HG03066 (cell line): Measurements from ENCODE around the gene TRIM63.

Source experiments
- ATAC-seq: cut with Tn5 transposase; IDR thresholded peaks from one replicate; pipeline ENCODE4 v1.9.1; 2021; ENCODE audit warnings: low read depth; ENCODE audit not compliant: unreplicated experiment

The TRIM63 gene

GRCh38 chr1:26059906-26060305 lies 7.5 kb downstream of the TRIM63 start:
- ATAC-seq = no peak

DNA sequence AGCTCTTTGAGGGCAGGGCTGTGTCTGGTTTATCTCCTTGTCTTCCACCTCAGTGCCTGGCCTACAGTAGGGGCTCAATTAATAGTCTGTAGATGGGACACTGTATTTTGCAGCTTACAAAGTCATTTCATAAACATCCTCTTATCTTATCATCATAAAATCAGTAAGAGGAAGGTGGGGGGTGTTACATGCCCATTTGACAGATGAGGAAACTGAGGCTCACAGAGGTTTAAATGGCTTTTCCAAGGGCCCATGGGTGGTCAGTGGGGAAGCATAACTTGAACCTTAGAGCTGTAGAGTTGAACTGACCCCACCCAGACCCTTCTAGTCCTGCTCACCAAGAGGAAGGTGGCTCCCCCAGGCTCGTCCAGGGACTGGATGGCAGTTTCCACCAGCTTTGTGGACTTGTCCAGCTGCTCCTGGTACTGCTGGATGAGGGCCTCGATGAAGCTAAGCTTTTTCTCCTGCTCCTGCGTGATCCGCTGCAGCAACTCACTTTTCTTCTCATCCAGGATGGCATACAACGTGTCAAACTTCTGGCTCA lies 9.3 kb downstream of the TRIM63 start:
- no peak for ATAC-seq

DNA sequence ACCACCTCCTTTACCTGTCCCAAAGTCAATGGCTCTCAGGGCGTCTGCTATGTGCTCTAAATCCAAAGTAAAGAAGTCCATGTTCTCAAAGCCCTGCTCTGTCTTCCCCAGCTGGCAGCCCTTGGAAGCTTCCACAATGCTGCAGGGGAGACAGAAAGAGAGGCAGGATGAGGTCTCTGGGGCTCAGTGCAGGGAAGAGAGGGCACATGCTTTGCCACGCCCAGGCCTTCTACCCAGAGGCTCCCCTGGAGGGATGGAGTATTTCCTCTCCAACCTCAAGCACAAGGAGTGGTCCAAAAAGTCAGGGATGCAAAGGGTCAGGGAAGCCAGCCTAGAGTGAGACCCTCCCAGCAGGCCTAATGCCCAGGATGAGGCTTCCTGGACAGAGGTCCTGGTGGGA lies 10.2 kb downstream of the TRIM63 start:
- no peak for ATAC-seq

- no peak for ATAC-seq
Observed at GRCh38 chr1:26055041-26055440, 12.4 kb downstream of the TRIM63 start.

- no peak for ATAC-seq
Observed at GRCh38 chr1:26053718-26054560, 13.5 kb downstream of the TRIM63 start.

- no peak for ATAC-seq
Observed at GRCh38 chr1:26050248-26050640, 17.2 kb downstream of the TRIM63 start.

DNA sequence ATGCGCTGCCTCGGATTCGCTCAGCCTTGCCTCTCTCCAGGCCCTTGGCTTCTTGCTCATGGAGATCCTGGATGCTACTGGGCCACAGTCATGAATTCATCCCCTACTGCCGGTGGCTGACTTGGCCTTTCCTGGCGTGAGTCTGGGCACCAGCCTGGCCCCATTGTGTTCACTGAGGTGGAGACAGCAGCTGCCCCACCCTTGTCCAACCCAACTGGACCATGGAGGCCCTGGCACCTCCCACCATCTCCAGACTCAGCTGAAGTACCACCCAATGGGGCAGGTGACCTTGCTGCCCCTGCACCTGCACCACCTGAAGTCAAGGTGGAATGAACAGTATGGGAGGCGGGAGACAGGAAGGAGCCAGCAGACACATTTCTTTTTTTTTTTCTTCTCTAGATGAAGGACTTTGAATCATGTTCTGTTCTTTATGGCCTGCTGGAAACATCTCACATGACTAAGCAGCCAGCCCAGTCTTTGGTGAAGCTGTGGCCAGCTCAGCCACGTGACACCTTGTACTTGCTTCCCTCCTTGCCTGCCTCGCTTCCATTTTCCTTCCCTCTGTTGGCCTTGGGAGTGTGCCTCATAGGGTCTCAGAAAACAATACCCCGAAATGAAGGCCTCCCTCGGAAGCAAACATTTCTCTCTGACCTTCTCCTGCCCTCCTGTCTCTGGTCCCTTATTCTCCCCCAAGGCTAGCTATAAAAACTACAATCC lies 17.7 kb downstream of the TRIM63 start:
- ATAC-seq = no peak

- ATAC-seq = no peak
Observed at GRCh38 chr1:26047278-26047874, 20.1 kb downstream of the TRIM63 start.

GRCh38 chr1:26046246-26047095 lies 21.0 kb downstream of the TRIM63 start:
- no peak for ATAC-seq

- no peak for ATAC-seq
Observed at GRCh38 chr1:26045722-26046245, 21.6 kb downstream of the TRIM63 start, which contains the start of gene SLC30A2. SLC30A2 (minus strand) TSS chr1:26046118; CDS start chr1:26045896, 222 bp downstream.

DNA sequence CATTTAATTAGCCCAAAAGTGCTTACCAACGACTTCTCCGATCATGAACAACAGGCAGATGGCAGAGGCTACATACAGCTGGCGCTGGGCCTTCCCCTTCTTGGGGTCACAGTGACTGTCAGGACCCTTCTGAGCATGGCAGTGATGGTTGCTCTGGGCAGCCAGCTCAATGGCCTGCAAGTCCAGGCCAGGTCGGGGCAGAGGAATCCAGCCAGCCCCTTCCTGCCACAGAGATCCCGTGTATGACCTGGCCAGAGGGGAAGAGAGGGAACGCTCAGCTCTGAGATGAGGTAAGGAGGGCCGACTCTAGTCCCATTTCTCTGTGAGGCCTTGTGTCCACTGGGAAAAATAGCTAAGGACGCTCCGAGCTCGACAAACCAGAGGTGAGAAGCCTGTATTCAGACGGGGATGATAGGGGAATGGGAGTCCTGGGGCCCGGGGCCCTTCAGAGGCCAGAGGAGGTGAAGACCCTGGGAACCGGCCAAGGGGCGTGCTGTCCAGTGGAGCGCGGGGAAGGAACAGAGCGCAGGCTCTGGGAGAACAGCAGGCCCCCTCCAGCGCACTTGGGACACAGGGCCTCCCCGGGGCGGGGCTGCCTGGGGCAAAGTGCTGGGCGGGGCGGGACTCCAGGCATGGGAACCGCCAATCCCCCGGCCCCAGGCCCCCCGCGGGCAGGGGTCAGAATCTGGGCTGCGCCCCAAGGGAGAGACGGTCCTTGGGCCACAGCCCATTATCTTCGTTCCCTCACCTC lies 22.3 kb downstream of the TRIM63 start:
- no peak for ATAC-seq

DNA sequence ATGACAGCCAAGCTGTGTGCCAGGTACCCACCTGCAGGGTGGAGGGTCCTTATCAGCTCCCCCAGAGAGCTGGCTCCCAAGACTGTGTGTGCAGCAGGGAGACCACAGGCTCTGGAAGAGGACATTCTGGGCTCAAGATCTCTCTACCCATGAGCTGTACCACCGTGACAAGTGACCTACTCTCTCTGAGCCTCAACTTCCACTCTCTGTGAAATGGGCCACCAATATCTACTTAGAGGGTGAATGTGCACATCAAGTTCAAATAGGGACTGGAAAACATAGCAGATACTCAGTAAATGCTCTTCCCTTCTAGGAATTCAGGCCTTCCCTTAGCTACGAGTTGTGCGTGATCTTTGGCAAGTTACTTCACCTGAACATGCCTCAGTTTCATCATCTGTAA lies 23.0 kb downstream of the TRIM63 start:
- ATAC-seq = no peak

- ATAC-seq = no peak
Observed at GRCh38 chr1:26043765-26044164, 23.7 kb downstream of the TRIM63 start.

DNA sequence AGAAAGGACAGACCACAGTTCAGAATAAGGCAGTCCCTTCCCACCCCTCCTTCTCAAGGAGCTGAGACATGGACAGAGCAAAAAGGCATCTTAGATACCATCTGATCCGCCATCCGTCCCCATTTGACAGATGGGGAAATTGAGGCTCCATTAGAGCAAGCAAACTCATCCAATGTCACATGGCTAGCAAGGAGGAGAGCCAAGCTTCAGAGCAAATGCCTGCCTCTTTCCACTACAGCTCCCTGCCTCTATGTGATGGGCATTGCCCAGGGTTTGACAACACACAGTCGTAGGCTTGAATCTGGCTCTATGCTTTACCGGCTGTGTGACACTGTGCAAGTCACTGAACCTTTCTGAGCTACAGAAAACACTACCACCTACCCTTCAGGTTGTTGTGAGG lies 25.5 kb downstream of the TRIM63 start:
- no peak for ATAC-seq

DNA sequence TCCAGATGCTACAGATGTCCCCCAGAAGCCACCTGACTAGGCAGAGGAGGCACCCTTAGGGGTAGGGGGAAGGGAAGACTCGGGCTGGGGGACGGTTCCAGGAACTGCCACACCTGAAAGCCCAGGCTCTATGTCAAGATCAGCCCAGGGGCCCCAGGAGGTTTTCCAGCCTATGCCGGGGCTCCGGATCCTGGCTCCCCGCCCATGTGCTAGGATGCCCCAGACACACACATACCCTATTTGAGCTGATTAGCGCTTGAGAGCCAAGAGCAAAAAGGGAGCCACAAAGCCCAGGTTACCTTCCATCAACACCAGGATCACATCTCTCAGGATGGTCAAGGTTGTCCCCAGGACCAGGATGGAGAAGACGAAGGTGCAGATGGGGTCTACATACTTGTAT lies 26.0 kb downstream of the TRIM63 start:
- no peak for ATAC-seq

DNA sequence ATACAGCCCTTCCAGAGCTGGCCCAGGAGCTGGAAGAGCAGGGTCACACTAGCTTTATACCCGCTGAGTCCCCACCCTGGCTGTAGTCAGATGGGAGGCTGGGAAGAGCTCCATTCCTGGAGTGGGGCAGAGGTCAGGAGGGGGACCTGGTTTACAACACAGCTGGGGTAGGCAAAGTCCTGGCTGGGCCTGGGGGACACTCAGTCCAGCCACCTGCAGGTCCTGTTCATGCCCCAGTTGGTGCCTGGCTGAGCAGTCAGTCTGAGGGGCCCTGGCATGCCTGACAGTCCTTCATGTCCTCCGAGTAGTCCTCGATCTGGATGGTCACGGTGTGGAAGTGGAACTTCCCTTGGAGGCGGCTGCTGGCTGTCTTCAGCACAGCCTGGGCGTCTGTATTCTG lies 28.5 kb downstream of the TRIM63 start:
- ATAC-seq = no peak

GRCh38 chr1:26038477-26038876 lies 29.0 kb downstream of the TRIM63 start:
- no peak for ATAC-seq

DNA sequence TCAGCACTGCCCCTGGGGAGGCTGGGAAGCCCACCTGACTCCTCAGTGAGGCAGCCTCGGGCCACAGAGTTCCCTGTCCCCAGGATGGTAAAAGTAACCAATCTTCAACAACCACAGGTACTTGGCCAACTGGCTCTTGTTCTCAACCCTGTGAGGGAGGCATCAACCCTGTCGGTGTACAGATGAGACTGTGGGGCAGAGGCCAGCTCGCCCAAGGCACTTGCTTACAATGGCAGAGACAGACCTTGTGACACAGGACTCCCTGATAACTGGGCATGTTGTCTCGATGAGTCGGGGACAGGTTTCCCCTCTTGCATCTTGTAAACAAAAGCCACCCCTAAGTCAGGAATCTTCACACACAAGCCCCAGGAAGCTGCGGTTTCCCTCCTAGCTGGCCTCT lies 29.5 kb downstream of the TRIM63 start:
- ATAC-seq = no peak

- no peak for ATAC-seq
Observed at GRCh38 chr1:26036756-26037281, 30.6 kb downstream of the TRIM63 start.
